Astrocyte (in vitro differentiated cells and primary cell): ENCODE measurements around the gene STAB2. TPM values are rescaled to one million over a fixed set of nuclear protein-coding genes. Genes with fewer than 3 reads are reported as not detected.

Source experiments
- DNase-seq: peaks from one replicate; pipeline ENCODE4 v3.0.0-alpha.2; 2010; ENCODE audit warnings: low read depth
- FAIRE-seq: peaks from 2 replicates; lab custom pipeline; 2011; peaks lifted over from hg19 to GRCh38; lab: Jason Lieb, UNC
- H2AFZ ChIP-seq: 2 replicates; pipeline ENCODE4 v1.6.0; 2012; ENCODE audit warnings: low read depth, low read length, inconsistent platforms
- H3K27ac ChIP-seq: 2 replicates; pipeline ENCODE4 v1.5.1; 2011; ENCODE audit warnings: low read depth, low read length, inconsistent platforms
- H3K27me3 ChIP-seq: 2 replicates; pipeline ENCODE4 v1.6.0; 2011; ENCODE audit warnings: low read length, inconsistent platforms; ENCODE audit not compliant: insufficient read depth
- H3K36me3 ChIP-seq: 2 replicates; pipeline ENCODE4 v1.5.1; 2011; ENCODE audit warnings: low read length, inconsistent platforms; ENCODE audit not compliant: insufficient read depth
- H3K4me1 ChIP-seq: 2 replicates; pipeline ENCODE4 v1.5.1; 2011; ENCODE audit warnings: low read length, inconsistent platforms; ENCODE audit not compliant: insufficient read depth
- H3K4me2 ChIP-seq: 2 replicates; pipeline ENCODE4 v1.6.0; 2012; ENCODE audit warnings: low read length, inconsistent platforms
- H3K4me3 ChIP-seq: 2 replicates; pipeline ENCODE4 v1.5.1; 2011; ENCODE audit warnings: low read depth, mild to moderate bottlenecking, low read length, inconsistent platforms; ENCODE audit not compliant: insufficient read depth
- H3K79me2 ChIP-seq: 2 replicates; pipeline ENCODE4 v1.6.0; 2012; ENCODE audit warnings: mild to moderate bottlenecking, low read length, inconsistent platforms; ENCODE audit not compliant: insufficient read depth
- H3K9ac ChIP-seq: 2 replicates; pipeline ENCODE4 v1.6.0; 2012; ENCODE audit warnings: mild to moderate bottlenecking, low read length, inconsistent platforms
- H3K9me3 ChIP-seq: 2 replicates; pipeline ENCODE4 v1.5.1; 2012; ENCODE audit warnings: low read depth, mild to moderate bottlenecking, low read length, inconsistent platforms; ENCODE audit not compliant: insufficient read depth
- H4K20me1 ChIP-seq: 2 replicates; pipeline ENCODE4 v1.6.0; 2012; ENCODE audit warnings: low read length, inconsistent platforms; ENCODE audit not compliant: insufficient read depth
- H3K27ac Mint-ChIP-seq: one replicate; pipeline ENCODE4 v1.8.0; 2021; ENCODE audit warnings: mild to moderate bottlenecking, mixed read lengths; ENCODE audit not compliant: unreplicated experiment
- H3K27me3 Mint-ChIP-seq: one replicate; pipeline ENCODE4 v1.8.0; 2021; ENCODE audit warnings: low read depth, mixed read lengths; ENCODE audit not compliant: unreplicated experiment
- H3K36me3 Mint-ChIP-seq: one replicate; pipeline ENCODE4 v1.8.0; 2021; ENCODE audit warnings: low read depth, mixed read lengths; ENCODE audit not compliant: unreplicated experiment
- H3K4me1 Mint-ChIP-seq: one replicate; pipeline ENCODE4 v1.8.0; 2021; ENCODE audit warnings: low read depth, mixed read lengths; ENCODE audit not compliant: unreplicated experiment
- H3K4me3 Mint-ChIP-seq: one replicate; pipeline ENCODE4 v1.8.0; 2021; ENCODE audit warnings: mild to moderate bottlenecking, moderate library complexity, mixed read lengths; ENCODE audit not compliant: unreplicated experiment
- H3K9me3 Mint-ChIP-seq: one replicate; pipeline ENCODE4 v1.8.0; 2021; ENCODE audit warnings: mild to moderate bottlenecking, mixed read lengths; ENCODE audit not compliant: unreplicated experiment
- CTCF ChIP-seq: IDR thresholded peaks from 2 replicates; pipeline ENCODE4 v1.5.1; 2011; ENCODE audit warnings: low read depth, mild to moderate bottlenecking, inconsistent platforms, low read length, moderate library complexity; ENCODE audit not compliant: insufficient read depth
- EZH2 ChIP-seq: IDR thresholded peaks from 2 replicates; pipeline ENCODE4 v1.6.1; 2012; ENCODE audit warnings: mild to moderate bottlenecking, low read length, inconsistent platforms; ENCODE audit not compliant: insufficient read depth
- total RNA-seq: library from RNA; stranded (reverse); gene quantifications from 2 replicates; pipeline ENCODE4 v1.2.1, GENCODE V29; 2021

The STAB2 gene
- total RNA-seq, 1 donor from 2014 or later, result not detected

DNA sequence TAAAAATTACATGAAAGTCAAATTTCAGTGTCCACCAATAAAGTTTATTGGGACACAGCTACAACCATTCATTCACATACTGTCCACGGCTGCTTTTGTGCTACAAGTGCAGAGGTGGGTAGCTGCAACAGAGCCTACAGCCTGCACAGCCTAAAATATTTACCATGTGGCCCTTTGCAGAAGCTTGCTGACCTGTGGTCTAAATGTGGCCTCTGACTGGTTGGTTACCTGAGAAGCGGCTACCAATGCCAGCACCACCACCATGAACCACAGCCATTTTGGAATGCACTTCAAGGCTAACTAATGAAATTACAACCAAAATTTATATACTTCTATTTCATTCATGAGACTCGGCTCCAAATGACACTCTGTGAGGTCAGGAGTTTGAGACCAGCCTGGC lies 195.3 kb downstream of the STAB2 start:
- no peak overlapping the region for H3K4me3 ChIP-seq
- H3K27me3 ChIP-seq, result no peaks in the 10 kb centered on the region
- DNase-seq, result no peak
- H3K9me3 ChIP-seq, result no peaks in the 10 kb centered on the region
- peaks cover 7% of the 10 kb centered on the region for H3K79me2 ChIP-seq
- FAIRE-seq, result no peak
- H3K4me1 ChIP-seq, result peaks cover 17% of the 10 kb centered on the region
- H3K36me3 ChIP-seq, result peaks cover 28% of the 10 kb centered on the region
- Mint-ChIP-seq H3K9me3 (no peaks in the 10 kb centered on the region), H3K36me3 (peaks cover 17% of the 10 kb centered on the region), H3K27me3 (no peaks in the 10 kb centered on the region), H3K27ac (no peak overlapping the region), H3K4me1 (peaks cover 23% of the 10 kb centered on the region), H3K4me3 (no peak overlapping the region)
- H4K20me1 ChIP-seq, result peaks cover 4% of the 10 kb centered on the region
- H3K27ac ChIP-seq, result no peak overlapping the region
- H3K4me2 ChIP-seq, result no peak overlapping the region
- no peak overlapping the region for H3K9ac ChIP-seq
- no peak overlapping the region for H2AFZ ChIP-seq
- TF ChIP-seq CTCF (no peak), EZH2 (no peak)

GRCh38 chr12:103783744-103784664 lies 196.9 kb downstream of the STAB2 start:
- no peak overlapping the region for H3K27ac ChIP-seq
- H3K4me3 ChIP-seq, result no peak overlapping the region
- H3K36me3 ChIP-seq, result peaks cover 31% of the 10 kb centered on the region
- Mint-ChIP-seq H3K27me3 (no peaks in the 10 kb centered on the region), H3K27ac (no peak overlapping the region), H3K9me3 (no peaks in the 10 kb centered on the region), H3K4me3 (no peak overlapping the region), H3K36me3 (peaks cover 10% of the 10 kb centered on the region), H3K4me1 (peaks cover 17% of the 10 kb centered on the region)
- no peaks in the 10 kb centered on the region for H3K27me3 ChIP-seq
- no peak for TF ChIP-seq EZH2
- TF ChIP-seq CTCF, result no peak
- peaks cover 4% of the 10 kb centered on the region for H4K20me1 ChIP-seq
- H3K79me2 ChIP-seq, result peaks cover 7% of the 10 kb centered on the region
- no peak for DNase-seq
- H3K4me1 ChIP-seq, result peaks cover 16% of the 10 kb centered on the region
- no peak for FAIRE-seq
- no peaks in the 10 kb centered on the region for H3K9me3 ChIP-seq
- H2AFZ ChIP-seq, result no peak overlapping the region
- H3K9ac ChIP-seq, result no peak overlapping the region
- H3K4me2 ChIP-seq, result no peak overlapping the region
